IMR-90 (cell line): ENCODE results near the gene ETV3L.

ENCODE experiments used
- NFE2L2 ChIP-seq: fragments of 150-350 bp; IDR thresholded peaks from 2 replicates; pipeline ENCODE4 v1.6.1; 2016; ENCODE audit warnings: low read depth, mild to moderate bottlenecking, low read length
- USF2 ChIP-seq: fragments of 150-350 bp; IDR thresholded peaks from 2 replicates; pipeline ENCODE4 v1.6.1; 2017; ENCODE audit warnings: mild to moderate bottlenecking, antibody characterized with exemption, low read length, low read depth

- TF ChIP-seq USF2 = no peak
- TF ChIP-seq NFE2L2 = no peak
Measured at GRCh38 chr1:157124855-157125254, 25.2 kb upstream of the ETV3L start.
